ENCODE results near the gene GADD45G. TPM values are rescaled to one million over a fixed set of nuclear protein-coding genes. Genes with fewer than 3 reads are reported as not detected.

GADD45G gene
- total and polyA plus RNA-seq, 9 donors: 9.8 to 19.2 (median 12.1) TPM

GRCh38 chr9:89629081-89629976, 24.5 kb downstream of the GADD45G start:
- Histone ChIP-seq H3K4me1 (ENCODE audit: control insufficient read depth, insufficient read depth, low read length) (peaks cover 6% of the 10 kb centered on the region), H3K36me3 (ENCODE audit: control insufficient read depth, insufficient read depth, low read length) (no peaks in the 10 kb centered on the region), H3K27ac (ENCODE audit: low read length) (no peak overlapping the region), H3K9me3 (replicated peaks; ENCODE audit: control insufficient read depth, low read depth, low read length) (no peaks in the 10 kb centered on the region), H3K4me3 (ENCODE audit: low read length) (no peak overlapping the region), H3K27me3 (ENCODE audit: control insufficient read depth, insufficient read depth, low read length) (peaks cover 22% of the 10 kb centered on the region)
- WGBS (ENCODE audit: insufficient coverage): 92% methylated on average over 4 of the region's 12 CpGs
- no peak for DNase-seq

GRCh38 chr9:89630508-89630907, 25.7 kb downstream of the GADD45G start:
- Histone ChIP-seq H3K36me3 (ENCODE audit: control insufficient read depth, insufficient read depth, low read length) (no peaks in the 10 kb centered on the region), H3K4me3 (ENCODE audit: low read length) (no peak overlapping the region), H3K9me3 (replicated peaks; ENCODE audit: control insufficient read depth, low read depth, low read length) (no peaks in the 10 kb centered on the region), H3K4me1 (ENCODE audit: control insufficient read depth, insufficient read depth, low read length) (peaks cover 13% of the 10 kb centered on the region), H3K27ac (ENCODE audit: low read length) (no peak overlapping the region), H3K27me3 (ENCODE audit: control insufficient read depth, insufficient read depth, low read length) (peaks cover 22% of the 10 kb centered on the region)
- WGBS (ENCODE audit: insufficient coverage): 60% methylated on average over 1 of the region's 5 CpGs
- DNase-seq: no peak

GRCh38 chr9:89631384-89631783, 26.6 kb downstream of the GADD45G start:
- DNase-seq: no peak
- Histone ChIP-seq H3K4me3 (ENCODE audit: low read length) (no peak overlapping the region), H3K36me3 (ENCODE audit: control insufficient read depth, insufficient read depth, low read length) (no peaks in the 10 kb centered on the region), H3K4me1 (ENCODE audit: control insufficient read depth, insufficient read depth, low read length) (peaks cover 21% of the 10 kb centered on the region), H3K9me3 (replicated peaks; ENCODE audit: control insufficient read depth, low read depth, low read length) (no peaks in the 10 kb centered on the region), H3K27ac (ENCODE audit: low read length) (no peak overlapping the region), H3K27me3 (ENCODE audit: control insufficient read depth, insufficient read depth, low read length) (peaks cover 19% of the 10 kb centered on the region)
- WGBS (ENCODE audit: insufficient coverage): 81% methylated on average over 2 of the region's 6 CpGs

GRCh38 chr9:89632192-89632733, 27.5 kb downstream of the GADD45G start:
- peaks cover 13% of the 10 kb centered on the region for H3K27me3 ChIP-seq (ENCODE audit: control insufficient read depth, insufficient read depth, low read length)
- H3K4me3 ChIP-seq (ENCODE audit: low read length): no peak overlapping the region
- peaks cover 22% of the 10 kb centered on the region for H3K4me1 ChIP-seq (ENCODE audit: control insufficient read depth, insufficient read depth, low read length)
- no peak overlapping the region for H3K27ac ChIP-seq (ENCODE audit: low read length)
- no peaks in the 10 kb centered on the region for H3K36me3 ChIP-seq (ENCODE audit: control insufficient read depth, insufficient read depth, low read length)
- WGBS (ENCODE audit: insufficient coverage): 88% methylated on average over 7 of the region's 7 CpGs
- no peaks in the 10 kb centered on the region for H3K9me3 ChIP-seq (replicated peaks; ENCODE audit: control insufficient read depth, low read depth, low read length)
- no peak for DNase-seq

- Histone ChIP-seq H3K36me3 (ENCODE audit: control insufficient read depth, insufficient read depth, low read length) (no peaks in the 10 kb centered on the region), H3K4me1 (ENCODE audit: control insufficient read depth, insufficient read depth, low read length) (peaks cover 26% of the 10 kb centered on the region), H3K4me3 (ENCODE audit: low read length) (no peak overlapping the region), H3K27me3 (ENCODE audit: control insufficient read depth, insufficient read depth, low read length) (peaks cover 13% of the 10 kb centered on the region), H3K9me3 (replicated peaks; ENCODE audit: control insufficient read depth, low read depth, low read length) (no peaks in the 10 kb centered on the region), H3K27ac (ENCODE audit: low read length) (no peak overlapping the region)
- WGBS (ENCODE audit: insufficient coverage): 91% methylated on average over 7 of the region's 7 CpGs
- DNase-seq: no peak
Measured at GRCh38 chr9:89632736-89633135, 27.9 kb downstream of the GADD45G start.

GRCh38 chr9:89633404-89633803, 28.6 kb downstream of the GADD45G start:
- peaks cover 32% of the 10 kb centered on the region for H3K4me1 ChIP-seq (ENCODE audit: control insufficient read depth, insufficient read depth, low read length)
- WGBS (ENCODE audit: insufficient coverage): 92% methylated on average over 5 of the region's 6 CpGs
- peaks cover 13% of the 10 kb centered on the region for H3K27me3 ChIP-seq (ENCODE audit: control insufficient read depth, insufficient read depth, low read length)
- no peak for DNase-seq
- no peaks in the 10 kb centered on the region for H3K36me3 ChIP-seq (ENCODE audit: control insufficient read depth, insufficient read depth, low read length)
- H3K4me3 ChIP-seq (ENCODE audit: low read length): no peak overlapping the region
- H3K9me3 ChIP-seq (replicated peaks; ENCODE audit: control insufficient read depth, low read depth, low read length): no peaks in the 10 kb centered on the region
- no peak overlapping the region for H3K27ac ChIP-seq (ENCODE audit: low read length)

GRCh38 chr9:89633920-89634319, 29.1 kb downstream of the GADD45G start:
- no peak overlapping the region for H3K4me3 ChIP-seq (ENCODE audit: low read length)
- H3K9me3 ChIP-seq (replicated peaks; ENCODE audit: control insufficient read depth, low read depth, low read length): no peaks in the 10 kb centered on the region
- no peaks in the 10 kb centered on the region for H3K36me3 ChIP-seq (ENCODE audit: control insufficient read depth, insufficient read depth, low read length)
- peaks cover 13% of the 10 kb centered on the region for H3K27me3 ChIP-seq (ENCODE audit: control insufficient read depth, insufficient read depth, low read length)
- H3K4me1 ChIP-seq (ENCODE audit: control insufficient read depth, insufficient read depth, low read length): peaks cover 38% of the 10 kb centered on the region
- WGBS (ENCODE audit: insufficient coverage): 89% methylated on average over 8 of the region's 9 CpGs
- no peak for DNase-seq
- no peak overlapping the region for H3K27ac ChIP-seq (ENCODE audit: low read length)

- WGBS (ENCODE audit: insufficient coverage): 60% methylated on average over 2 of the region's 7 CpGs
- no peaks in the 10 kb centered on the region for H3K36me3 ChIP-seq (ENCODE audit: control insufficient read depth, insufficient read depth, low read length)
- H3K9me3 ChIP-seq (replicated peaks; ENCODE audit: control insufficient read depth, low read depth, low read length): no peaks in the 10 kb centered on the region
- no peak overlapping the region for H3K4me3 ChIP-seq (ENCODE audit: low read length)
- H3K27ac ChIP-seq (ENCODE audit: low read length): peak overlapping the region; percentile 70
- peaks cover 11% of the 10 kb centered on the region for H3K27me3 ChIP-seq (ENCODE audit: control insufficient read depth, insufficient read depth, low read length)
- DNase-seq: peak; percentile 93
- H3K4me1 ChIP-seq (ENCODE audit: control insufficient read depth, insufficient read depth, low read length): peaks cover 50% of the 10 kb centered on the region
Measured at GRCh38 chr9:89634995-89635742, 30.4 kb downstream of the GADD45G start.

- 84% methylated on average over 4 of the region's 5 CpGs for WGBS (ENCODE audit: insufficient coverage)
- Histone ChIP-seq H3K9me3 (replicated peaks; ENCODE audit: control insufficient read depth, low read depth, low read length) (no peaks in the 10 kb centered on the region), H3K27ac (ENCODE audit: low read length) (no peak overlapping the region), H3K4me3 (ENCODE audit: low read length) (no peak overlapping the region), H3K4me1 (ENCODE audit: control insufficient read depth, insufficient read depth, low read length) (peaks cover 57% of the 10 kb centered on the region), H3K27me3 (ENCODE audit: control insufficient read depth, insufficient read depth, low read length) (peaks cover 11% of the 10 kb centered on the region), H3K36me3 (ENCODE audit: control insufficient read depth, insufficient read depth, low read length) (no peaks in the 10 kb centered on the region)
- peak; percentile 75 for DNase-seq
Measured at GRCh38 chr9:89635816-89636215, 31.0 kb downstream of the GADD45G start.

- no peaks in the 10 kb centered on the region for H3K36me3 ChIP-seq (ENCODE audit: control insufficient read depth, insufficient read depth, low read length)
- WGBS (ENCODE audit: insufficient coverage): 87% methylated on average over 3 of the region's 6 CpGs
- DNase-seq: no peak
- peaks cover 62% of the 10 kb centered on the region for H3K4me1 ChIP-seq (ENCODE audit: control insufficient read depth, insufficient read depth, low read length)
- peaks cover 9% of the 10 kb centered on the region for H3K27me3 ChIP-seq (ENCODE audit: control insufficient read depth, insufficient read depth, low read length)
- H3K27ac ChIP-seq (ENCODE audit: low read length): no peak overlapping the region
- no peak overlapping the region for H3K4me3 ChIP-seq (ENCODE audit: low read length)
- H3K9me3 ChIP-seq (replicated peaks; ENCODE audit: control insufficient read depth, low read depth, low read length): peaks cover 2% of the 10 kb centered on the region
Measured at GRCh38 chr9:89637787-89638186, 33.0 kb downstream of the GADD45G start.
